Spinal cord (tissue), 10 donors: ENCODE data around the gene UHRF1. TPM values are rescaled to one million over a fixed set of nuclear protein-coding genes. Genes with fewer than 3 reads are reported as not detected.

Source experiments
- DNase-seq, 6 donors: peaks; one replicate each; pipeline versions ENCODE4 v3.0.0 to v3.0.0-alpha.2; 2013 to 2015; ENCODE audit warnings: low spot score in 6 of 6, low read depth in 4 of 6
- H3K27ac ChIP-seq: one replicate; pipeline ENCODE4 v1.5.1; 2013; ENCODE audit warnings: low read depth, low read length, control low read depth
- H3K27me3 ChIP-seq: one replicate; pipeline ENCODE4 v1.6.1; 2013; ENCODE audit warnings: low read length; ENCODE audit not compliant: control insufficient read depth, insufficient read depth
- H3K36me3 ChIP-seq: one replicate; pipeline ENCODE4 v1.6.1; 2013; ENCODE audit warnings: low read length; ENCODE audit not compliant: control insufficient read depth, insufficient read depth
- H3K4me1 ChIP-seq: one replicate; pipeline ENCODE4 v1.6.1; 2013; ENCODE audit warnings: low read length; ENCODE audit not compliant: control insufficient read depth, insufficient read depth
- H3K4me3 ChIP-seq: one replicate; pipeline ENCODE4 v1.5.1; 2013; ENCODE audit warnings: low read depth, low read length, control low read depth
- H3K9me3 ChIP-seq: one replicate; pipeline ENCODE4 v1.6.1; 2013; ENCODE audit warnings: low read length; ENCODE audit not compliant: control insufficient read depth, insufficient read depth
- WGBS: methylation state at CpG from one replicate; pipeline ENCODE4 v1.1.5; 2013; ENCODE audit warnings: missing lambda C conversion rate; ENCODE audit not compliant: insufficient coverage; 5-methylcytosine and 5-hydroxymethylcytosine counted together
- long read RNA-seq, 4 donors: transcript quantifications; one replicate each; lab custom pipeline, GENCODE V29; 2026
- polyA plus RNA-seq, 2 donors: library from polyadenylated mRNA; unstranded; fragments of 120-200 nt; gene quantifications; one replicate each; pipeline ENCODE4 v1.2.1, GENCODE V29; 2013; ENCODE audit not compliant: insufficient read length in 2 of 2
- total RNA-seq, 2 donors: library from RNA; depleted of rRNA in 1 of 2; stranded (reverse); fragments of 120-200 nt in 1 of 2; fragments of >200 nt in 1 of 2; gene quantifications; one replicate each; pipeline versions ENCODE4 v1.2.3 to v1.2.4, GENCODE V29; 2013 to 2014
- donor health status: healthy.

The UHRF1 gene
- total RNA-seq, result 10 to 100 TPM; 10.5 to 10.9 TPM
- 10 to 100 TPM; 14.0 to 16.8 TPM for polyA plus RNA-seq
- long read RNA-seq, donor 1, partial matches to known transcripts, result 0 of 3 reads
- long read RNA-seq, donor 1, other reads (novel, unspliced or antisense), result 0 of 3 reads
- long read RNA-seq, donor 2, partial matches to known transcripts, result 0 of 1 reads
- long read RNA-seq, donor 2, other reads (novel, unspliced or antisense), result 0 of 1 reads
- long read RNA-seq, donor 3, partial matches to known transcripts, result 0 of 3 reads
- long read RNA-seq, donor 3, other reads (novel, unspliced or antisense), result 0 of 3 reads
- long read RNA-seq, donor 4, partial matches to known transcripts, result 0 of 2 reads
- long read RNA-seq, donor 4, other reads (novel, unspliced or antisense), result 0 of 2 reads

DNA sequence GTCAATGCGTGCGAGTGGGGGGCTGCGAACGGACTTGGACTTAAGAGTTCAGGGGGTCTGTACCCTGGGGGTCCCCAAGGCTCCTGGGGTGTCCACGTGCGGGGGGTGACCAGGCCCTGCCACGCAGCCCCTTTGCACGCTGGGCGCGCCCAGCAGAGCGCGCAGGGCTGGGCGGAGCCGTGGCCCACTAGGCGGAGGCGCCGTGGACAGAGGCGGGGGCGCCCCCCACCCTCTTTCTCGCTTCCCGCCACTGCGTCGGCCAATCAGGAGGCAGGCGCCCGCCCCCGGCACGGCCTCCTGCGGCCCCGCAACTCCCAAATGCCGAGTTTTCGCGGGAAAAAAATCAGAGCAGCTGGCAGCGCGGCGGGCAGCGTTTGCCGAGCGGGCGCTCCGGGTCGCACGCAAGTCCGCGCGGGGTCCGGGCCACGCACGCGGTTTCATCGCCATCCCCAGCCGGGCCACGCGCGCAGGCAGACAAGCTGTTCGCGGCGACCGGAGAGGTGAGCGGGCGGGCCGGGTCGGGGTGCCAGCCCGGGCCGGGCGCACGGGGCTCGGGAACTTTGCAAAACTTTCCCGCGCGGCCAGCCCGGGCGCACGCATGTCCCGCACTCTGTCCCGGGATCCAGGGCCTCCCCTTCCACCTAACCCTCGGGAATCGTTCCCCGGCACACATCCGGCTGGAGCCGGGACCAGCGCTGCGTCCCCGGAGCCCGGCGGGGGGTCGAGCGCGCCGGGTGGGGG is at the start of gene UHRF1:
TSS of gene UHRF1 (plus strand) at position 346 of the 741 bp plus-strand sequence. CDS start 1,385 bp downstream, outside the sequence.
- 1% methylated on average over 85 of the region's 89 CpGs for WGBS
- Histone ChIP-seq H3K36me3 (peaks cover 3% of the 10 kb centered on the region), H3K9me3 (no peaks in the 10 kb centered on the region), H3K4me3 (peak within 1 kb of the TSS; percentile 52), H3K27me3 (no peaks in the 10 kb centered on the region), H3K27ac (no peak within 1 kb of the TSS), H3K4me1 (peaks cover 39% of the 10 kb centered on the region)
- DNase-seq, result peak in 2 of 6 donors; percentile 48 to 66

DNA sequence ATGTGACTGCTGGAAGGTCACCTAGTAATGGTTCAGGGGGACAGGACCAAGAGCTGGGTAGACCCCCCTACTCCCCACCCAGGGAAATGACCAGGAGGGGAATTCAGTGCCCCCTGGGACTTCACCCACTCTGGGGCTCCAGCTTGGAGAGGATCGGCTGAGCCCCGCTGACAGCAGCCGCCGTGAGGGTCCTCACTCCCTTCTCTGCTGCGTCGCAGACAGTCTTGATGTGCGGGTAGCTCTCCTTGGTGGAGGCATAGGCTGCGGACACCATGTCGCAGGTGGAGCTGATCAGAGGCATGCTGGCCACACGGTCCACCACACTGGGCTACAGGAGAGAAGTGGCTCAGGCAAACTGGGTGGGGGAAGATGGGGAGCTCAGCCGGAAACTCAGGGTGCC is 49.6 kb upstream of the UHRF1 start:
- Histone ChIP-seq H3K27ac (no peak overlapping the region), H3K4me3 (no peak overlapping the region), H3K9me3 (no peaks in the 10 kb centered on the region), H3K36me3 (peaks cover 48% of the 10 kb centered on the region), H3K4me1 (no peaks in the 10 kb centered on the region), H3K27me3 (no peaks in the 10 kb centered on the region)
- DNase-seq, result no peak
- WGBS, result 93% methylated on average over 11 of the region's 11 CpGs

DNA sequence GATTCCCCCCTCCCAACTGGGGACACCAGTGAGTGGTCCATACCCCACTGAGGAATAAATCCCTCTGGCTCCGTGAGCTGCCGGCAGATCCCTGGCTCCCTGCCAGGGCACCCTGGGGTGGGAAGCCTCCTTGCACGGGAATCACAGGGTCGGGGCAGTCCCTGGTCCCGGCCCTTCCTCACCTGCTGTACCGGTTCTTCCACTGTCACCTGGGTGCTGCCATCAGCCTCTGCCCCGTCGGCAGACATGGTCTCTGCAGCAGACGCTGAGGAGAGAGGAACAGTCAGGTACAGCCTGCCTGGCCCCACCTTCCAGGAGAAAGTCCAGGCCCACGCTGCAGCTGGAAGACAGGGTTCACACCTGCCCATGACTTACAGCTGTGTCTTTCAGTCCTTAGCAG is 48.2 kb upstream of the UHRF1 start:
- H3K36me3 ChIP-seq, result peaks cover 39% of the 10 kb centered on the region
- no peaks in the 10 kb centered on the region for H3K4me1 ChIP-seq
- H3K27ac ChIP-seq, result no peak overlapping the region
- no peak overlapping the region for H3K4me3 ChIP-seq
- 62% methylated on average over 10 of the region's 10 CpGs for whole genome bisulfite sequencing
- no peaks in the 10 kb centered on the region for H3K9me3 ChIP-seq
- DNase-seq, result no peak
- H3K27me3 ChIP-seq, result no peaks in the 10 kb centered on the region

DNA sequence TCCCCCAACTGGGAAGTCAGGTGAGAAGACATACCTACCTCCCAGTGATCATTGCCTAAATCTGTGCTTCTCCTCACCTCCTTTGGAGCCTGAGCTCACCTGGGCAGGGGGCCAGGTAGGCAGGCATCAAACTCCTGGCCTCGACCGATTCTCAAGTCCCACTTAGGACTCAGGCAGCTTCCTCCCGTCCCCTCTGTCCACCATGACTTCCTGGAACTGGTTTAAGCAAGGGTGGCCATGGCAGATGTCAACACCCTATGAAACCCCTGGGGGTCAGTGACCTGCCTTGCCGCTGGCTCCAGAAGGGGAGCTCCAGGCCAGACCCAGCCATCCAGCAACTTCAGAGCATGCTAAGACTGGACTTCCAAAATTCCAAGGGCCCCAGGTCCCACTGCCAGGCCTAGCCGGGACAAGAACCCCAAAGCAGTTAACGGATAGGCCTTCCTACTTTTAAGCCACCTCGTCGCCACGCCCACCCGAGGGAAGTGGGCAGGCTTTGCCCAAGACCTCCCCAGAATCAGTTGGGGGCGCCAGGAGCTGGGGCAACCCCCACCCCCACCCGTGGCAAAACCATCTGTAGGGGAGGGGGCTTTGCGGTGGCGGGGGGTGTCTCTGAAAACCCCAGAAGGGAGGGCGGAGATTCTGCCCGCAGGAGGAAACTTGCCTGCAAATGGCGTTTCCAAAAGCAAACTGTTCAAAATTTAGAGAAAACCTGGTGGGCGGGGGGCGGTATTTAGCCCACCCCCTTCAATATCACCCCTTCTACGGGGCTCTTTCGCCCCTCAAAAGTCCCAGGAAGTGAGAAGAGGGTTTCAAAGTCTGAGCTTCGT is 42.5 kb upstream of the UHRF1 start:
- DNase-seq, result peak in 2 of 6 donors; percentile 10 to 64
- 48% methylated on average over 6 of the region's 22 CpGs for WGBS
- peak overlapping the region; percentile 68 for H3K27ac ChIP-seq
- H3K4me3 ChIP-seq, result peak overlapping the region; percentile 69
- no peaks in the 10 kb centered on the region for H3K9me3 ChIP-seq
- peaks cover 4% of the 10 kb centered on the region for H3K36me3 ChIP-seq
- H3K27me3 ChIP-seq, result no peaks in the 10 kb centered on the region
- H3K4me1 ChIP-seq, result peaks cover 21% of the 10 kb centered on the region

DNA sequence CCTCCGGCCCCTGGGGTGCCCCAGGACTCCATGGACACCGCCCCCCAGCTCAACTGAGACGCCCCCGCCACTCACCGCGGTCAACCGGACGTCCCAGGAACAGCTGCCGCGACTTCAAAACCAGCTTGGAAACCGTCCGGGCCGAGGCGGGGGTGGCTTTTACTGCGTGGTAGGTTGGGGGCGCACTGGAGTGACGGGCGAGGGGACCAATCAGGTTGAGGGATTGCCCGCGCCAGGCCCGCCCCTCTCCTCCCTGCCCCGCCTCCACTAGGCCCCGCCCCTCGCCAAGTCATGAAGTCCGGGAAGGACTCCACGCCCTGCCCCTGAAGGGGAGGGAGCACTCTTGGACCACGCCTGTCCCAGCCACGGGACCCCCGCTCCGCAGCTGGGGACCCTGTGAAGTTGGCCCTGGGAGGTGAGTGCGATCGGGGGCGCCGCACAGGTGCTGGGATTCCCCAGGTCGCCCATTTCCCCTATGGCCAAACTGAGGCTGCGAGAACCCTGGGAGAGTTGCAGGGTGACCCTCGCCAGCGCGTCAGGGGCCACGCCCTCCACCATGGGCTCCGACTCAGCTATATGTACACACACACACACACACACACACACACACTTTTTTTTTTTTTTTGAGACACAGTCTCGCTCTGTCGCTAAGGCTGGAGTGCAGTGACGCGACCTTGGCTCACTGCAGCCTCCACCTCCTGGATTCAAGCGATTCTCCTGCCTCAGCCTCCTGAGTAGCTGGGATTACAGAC is 41.6 kb upstream of the UHRF1 start, which contains the start of gene PLIN3:
TSS of gene PLIN3 (minus strand) at position 134 of the 752 bp plus-strand sequence. CDS start 6,273 bp downstream, outside the sequence.
- Histone ChIP-seq H3K27ac (peak within 1 kb of the TSS; percentile 68), H3K9me3 (no peaks in the 10 kb centered on the region), H3K27me3 (no peaks in the 10 kb centered on the region), H3K4me3 (peak within 1 kb of the TSS; percentile 69), H3K36me3 (no peaks in the 10 kb centered on the region), H3K4me1 (peaks cover 25% of the 10 kb centered on the region)
- DNase-seq, result peak; percentile 63 to 95 (median 80)
- WGBS, result 12% methylated on average over 40 of the region's 46 CpGs

DNA sequence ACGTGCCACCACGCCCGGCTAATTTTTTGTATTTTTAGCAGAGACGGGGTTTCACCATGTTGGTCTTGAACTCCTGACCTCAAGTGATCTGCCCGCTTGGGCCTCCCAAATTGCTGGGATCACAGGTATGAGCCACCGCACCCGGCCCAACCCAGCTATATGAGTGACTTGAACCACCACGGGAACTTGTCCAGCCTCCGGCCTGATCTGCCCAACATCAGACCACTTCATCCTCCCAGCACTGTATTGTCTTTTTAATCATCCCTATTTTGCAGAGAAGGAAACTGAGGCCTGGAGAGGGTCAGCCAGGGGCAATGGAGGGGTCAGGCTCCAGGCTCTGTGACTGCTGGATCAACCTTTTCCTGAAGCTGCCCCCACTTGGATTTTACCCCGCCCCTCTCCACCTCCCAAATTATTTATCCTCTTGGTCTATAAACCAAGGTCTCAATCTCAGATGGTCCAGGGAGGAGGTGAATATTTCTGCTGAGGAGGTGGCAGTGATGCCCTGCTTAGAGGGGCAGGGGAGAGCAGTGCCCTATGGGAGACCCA is 40.9 kb upstream of the UHRF1 start:
- Histone ChIP-seq H3K9me3 (no peaks in the 10 kb centered on the region), H3K27ac (no peak overlapping the region), H3K36me3 (no peaks in the 10 kb centered on the region), H3K4me3 (no peak overlapping the region), H3K4me1 (peaks cover 26% of the 10 kb centered on the region), H3K27me3 (no peaks in the 10 kb centered on the region)
- 87% methylated on average over 8 of the region's 10 CpGs for WGBS
- DNase-seq, result no peak

DNA sequence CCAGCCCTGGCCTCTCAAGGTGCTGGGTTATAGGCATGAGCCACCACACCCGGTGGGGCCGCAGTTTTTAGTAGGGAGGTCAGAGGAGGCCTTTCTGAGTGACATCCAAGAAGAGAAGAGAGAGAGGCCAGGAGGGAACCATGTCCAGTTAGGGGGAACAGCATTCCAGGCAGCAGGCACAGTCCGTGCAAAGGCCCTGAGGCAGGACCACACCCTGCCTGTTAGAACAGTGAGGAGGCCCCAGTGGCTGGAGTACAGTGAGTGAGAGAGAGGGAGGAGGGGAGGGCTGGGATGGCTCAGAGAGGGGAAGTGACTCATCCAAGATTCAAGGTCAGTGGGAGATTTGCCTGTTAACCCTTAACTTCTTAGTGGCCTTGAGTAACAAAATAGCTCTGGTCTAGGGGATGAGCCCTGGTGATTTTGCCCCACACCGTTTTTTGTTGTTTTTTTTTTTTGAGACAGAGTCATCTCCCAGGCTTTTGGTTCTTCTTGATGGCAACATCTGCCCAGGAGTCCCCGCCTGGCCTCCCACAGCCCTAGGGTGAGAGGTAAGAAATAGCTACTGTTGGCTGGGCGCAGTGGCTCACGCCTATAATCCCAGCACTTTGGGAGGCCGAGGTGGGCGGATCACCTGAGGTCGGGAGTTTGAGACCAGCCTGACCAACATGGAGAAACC is 39.1 kb upstream of the UHRF1 start:
- no peak overlapping the region for H3K4me3 ChIP-seq
- H3K36me3 ChIP-seq, result no peaks in the 10 kb centered on the region
- no peak overlapping the region for H3K27ac ChIP-seq
- 89% methylated on average over 3 of the region's 10 CpGs for WGBS
- DNase-seq, result no peak
- H3K9me3 ChIP-seq, result no peaks in the 10 kb centered on the region
- H3K27me3 ChIP-seq, result no peaks in the 10 kb centered on the region
- peaks cover 26% of the 10 kb centered on the region for H3K4me1 ChIP-seq

DNA sequence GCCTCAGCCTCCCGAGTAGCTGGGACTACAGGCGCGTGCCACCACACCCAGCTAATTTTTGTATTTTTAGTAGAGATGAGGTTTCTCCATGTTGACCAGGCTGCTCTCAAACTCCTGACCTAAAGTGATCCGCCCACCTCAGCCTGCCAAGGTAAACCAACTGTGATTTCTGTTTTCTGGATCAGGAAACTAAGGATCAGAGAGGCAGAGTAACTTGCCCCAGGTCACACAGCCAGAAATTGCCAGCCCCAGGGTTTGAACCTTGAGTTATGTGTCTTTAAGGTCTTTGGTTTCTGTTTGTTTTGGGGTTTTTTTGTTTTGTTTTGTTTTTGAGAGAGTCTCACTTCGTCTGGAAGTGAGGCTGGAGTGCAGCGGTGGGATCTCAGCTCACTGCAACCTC is 37.6 kb upstream of the UHRF1 start:
- H3K36me3 ChIP-seq, result no peaks in the 10 kb centered on the region
- 83% methylated on average over 2 of the region's 6 CpGs for WGBS
- no peaks in the 10 kb centered on the region for H3K9me3 ChIP-seq
- no peaks in the 10 kb centered on the region for H3K27me3 ChIP-seq
- no peak overlapping the region for H3K27ac ChIP-seq
- no peak overlapping the region for H3K4me3 ChIP-seq
- peaks cover 21% of the 10 kb centered on the region for H3K4me1 ChIP-seq
- no peak for DNase-seq
